Activated CD4-positive, alpha-beta T cell treated with anti-CD3 and anti-CD28 coated beads, Interleukin-2, amount 50 U/mL, for 24 hours (primary cell): Measurements from ENCODE around the gene PDE4D.

Experiments used
- DNase-seq, 2 donors: peaks; one replicate each; pipeline ENCODE4 v3.0.0-alpha.2; 2020; ENCODE audit warnings: low read depth in 1 of 2, low spot score in 1 of 2

Gene PDE4D

DNA sequence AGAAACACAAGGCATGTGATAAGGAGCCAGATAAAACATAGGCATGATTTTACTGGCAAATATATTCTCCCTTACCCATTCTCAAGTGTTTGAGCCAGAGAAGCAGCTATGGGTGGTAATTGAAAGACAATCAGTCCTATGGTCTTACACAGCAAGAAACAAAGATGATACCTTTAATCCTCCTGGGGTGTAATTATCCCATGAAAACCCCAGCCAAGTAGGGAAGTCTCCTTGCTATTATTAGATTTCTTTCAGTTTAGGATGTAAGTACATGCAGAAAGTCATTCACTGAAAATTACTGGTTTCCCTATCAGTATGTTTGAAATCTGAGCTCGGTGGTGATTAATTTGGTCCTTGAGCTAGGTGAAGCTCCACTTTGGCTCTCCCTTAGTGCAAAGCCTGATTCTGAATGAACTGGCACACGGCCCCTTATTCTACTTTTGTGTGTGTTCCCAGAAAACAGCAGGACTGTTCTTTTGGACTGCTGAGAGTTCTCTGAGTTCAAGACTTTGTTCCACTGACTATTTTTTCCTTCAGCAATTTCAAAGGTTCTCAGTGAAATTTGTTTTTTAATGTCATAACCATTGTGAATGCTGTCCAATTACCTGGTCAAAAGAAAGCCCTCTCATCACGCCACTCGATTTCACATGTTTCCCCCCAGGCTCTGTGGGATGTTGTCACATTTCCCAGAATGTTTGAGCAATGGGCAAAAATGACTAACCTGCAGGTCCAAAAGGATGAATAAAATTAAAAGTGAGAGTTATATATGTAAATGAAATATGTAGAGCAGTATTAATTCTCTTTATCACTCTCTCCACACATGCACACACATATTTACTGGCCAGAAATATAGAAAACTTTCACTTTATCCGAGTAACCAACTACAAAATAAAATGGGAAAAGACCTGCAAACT lies 967.6 kb downstream of the PDE4D start:
- no peak for DNase-seq

GRCh38 chr5:58924306-58924705 lies 969.2 kb downstream of the PDE4D start:
- no peak for DNase-seq

DNA sequence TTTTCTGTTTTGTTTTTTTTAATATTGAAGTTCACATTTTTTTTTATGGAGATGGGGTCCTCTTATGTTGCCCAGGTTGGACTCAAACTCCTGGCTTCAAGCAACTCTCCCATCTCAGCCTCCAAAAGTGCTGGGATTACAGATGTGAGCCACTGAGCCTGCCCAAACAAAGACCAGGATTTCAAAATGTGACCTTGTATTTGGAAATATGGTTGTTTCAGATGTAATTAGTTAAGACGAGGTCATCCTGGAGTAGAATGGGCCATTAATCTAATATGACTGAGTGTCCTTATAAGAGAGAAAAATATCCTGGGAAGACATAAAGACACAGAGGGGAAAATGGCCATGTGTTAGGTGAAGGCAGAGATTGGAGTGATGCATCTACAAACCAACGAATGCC lies 970.2 kb downstream of the PDE4D start:
- DNase-seq: no peak

GRCh38 chr5:58922461-58923171 lies 970.9 kb downstream of the PDE4D start:
- DNase-seq: no peak

GRCh38 chr5:58921159-58921558 lies 972.4 kb downstream of the PDE4D start:
- DNase-seq: no peak

GRCh38 chr5:58919833-58920232 lies 973.7 kb downstream of the PDE4D start:
- no peak for DNase-seq
